Esophagus squamous epithelium (tissue), 4 donors: ENCODE results near the gene PSG2.
"Not testable (repeated sequence)": the region's sequence is repeated elsewhere in the genome, so short reads cannot be mapped to it uniquely, and the experiment has no call there.

Experiments used
- POLR2A ChIP-seq, 4 donors: fragments of 450-650 bp; IDR thresholded peaks; one replicate each; pipeline ENCODE4 v1.6.1; 2017; ENCODE audit warnings: antibody characterized with exemption in 4 of 4, mild to moderate bottlenecking in 4 of 4, moderate library complexity in 3 of 4
- TF ChIP-seq, protein P1 (sequence below), 6 experiments: fragments of 450-650 bp in 4 of 6; fragments of 200-600 bp in 2 of 6; sonication (generic) in 2 of 6; IDR thresholded peaks; one replicate each; pipeline ENCODE4 v1.5.1; 2016 to 2019; ENCODE audit warnings: antibody characterized with exemption in 6 of 6, mild to moderate bottlenecking in 4 of 6, moderate library complexity in 4 of 6

DNA sequence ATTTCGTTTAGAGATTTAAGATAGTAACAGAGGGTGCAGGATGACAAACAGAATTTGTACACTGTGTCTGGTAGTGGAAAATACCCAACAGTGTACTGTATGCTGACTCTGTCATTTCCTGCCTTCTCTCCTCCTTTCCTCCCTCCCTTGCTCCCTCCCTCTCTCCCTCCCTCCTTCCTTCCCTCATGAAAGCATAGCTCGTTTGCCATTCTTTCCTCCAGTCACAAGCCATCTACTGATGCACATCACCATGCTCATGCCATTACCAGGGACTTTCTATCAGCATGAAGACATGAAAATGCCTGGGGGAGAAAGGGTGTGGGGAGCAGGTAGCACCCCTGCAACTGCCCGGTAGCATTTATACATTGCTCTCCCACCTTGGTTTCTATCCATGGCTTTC is 37.0 kb upstream of the PSG2 start:
- TF ChIP-seq, protein P1, sequence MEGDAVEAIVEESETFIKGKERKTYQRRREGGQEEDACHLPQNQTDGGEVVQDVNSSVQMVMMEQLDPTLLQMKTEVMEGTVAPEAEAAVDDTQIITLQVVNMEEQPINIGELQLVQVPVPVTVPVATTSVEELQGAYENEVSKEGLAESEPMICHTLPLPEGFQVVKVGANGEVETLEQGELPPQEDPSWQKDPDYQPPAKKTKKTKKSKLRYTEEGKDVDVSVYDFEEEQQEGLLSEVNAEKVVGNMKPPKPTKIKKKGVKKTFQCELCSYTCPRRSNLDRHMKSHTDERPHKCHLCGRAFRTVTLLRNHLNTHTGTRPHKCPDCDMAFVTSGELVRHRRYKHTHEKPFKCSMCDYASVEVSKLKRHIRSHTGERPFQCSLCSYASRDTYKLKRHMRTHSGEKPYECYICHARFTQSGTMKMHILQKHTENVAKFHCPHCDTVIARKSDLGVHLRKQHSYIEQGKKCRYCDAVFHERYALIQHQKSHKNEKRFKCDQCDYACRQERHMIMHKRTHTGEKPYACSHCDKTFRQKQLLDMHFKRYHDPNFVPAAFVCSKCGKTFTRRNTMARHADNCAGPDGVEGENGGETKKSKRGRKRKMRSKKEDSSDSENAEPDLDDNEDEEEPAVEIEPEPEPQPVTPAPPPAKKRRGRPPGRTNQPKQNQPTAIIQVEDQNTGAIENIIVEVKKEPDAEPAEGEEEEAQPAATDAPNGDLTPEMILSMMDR (IDR thresholded peaks at IDR 0.05) = not testable (repeated sequence)
- TF ChIP-seq POLR2A (IDR thresholded peaks at IDR 0.05) = not testable (repeated sequence)
